HepG2 (cell line): ENCODE measurements around the gene PIF1. TPM values are rescaled to one million over a fixed set of nuclear protein-coding genes. Genes with fewer than 3 reads are reported as not detected.

ENCODE experiments used
- ATAC-seq: fragments of 200-7000 bp; cut with Tn5 transposase; 3 replicates; pipeline ENCODE4 v1.9.1; 2020; ENCODE audit warnings: mild to moderate bottlenecking, moderate library complexity
- BruUV-seq: library from RNA; stranded (reverse); fragments of 400-500 nt; replicated peaks from 2 replicates; lab custom pipeline; 2021; lab: Mats Ljungman, UMichigan
- CTCF ChIA-PET: fragments of 300-600 bp; formaldehyde crosslinking; extraction: SDS; loops from one replicate; lab custom pipeline; 2021; ENCODE audit warnings: low total read pairs, inconsistent platforms, low intra/inter-chr PET ratio; lab: Yijun Ruan, JAX
- POLR2A ChIA-PET: fragments of 350-600 bp; sonication (Branson Sonifier 250); formaldehyde crosslinking; loops from one replicate; lab custom pipeline; 2020; ENCODE audit warnings: antibody characterized with exemption, inconsistent platforms; lab: Yijun Ruan, JAX
- DNase-seq: peaks from one replicate; pipeline ENCODE4 v3.0.0-alpha.2; 2015; ENCODE audit warnings: low spot score
- FAIRE-seq: peaks from 3 replicates; lab custom pipeline; 2011; peaks lifted over from hg19 to GRCh38; lab: Jason Lieb, UNC
- H2AFZ ChIP-seq: one replicate; pipeline ENCODE4 v1.6.1; 2011; ENCODE audit warnings: low read length, inconsistent platforms
- H3K27ac ChIP-seq: fragments of 300-600 bp; 3 replicates; pipeline ENCODE4 v1.8.0; 2011; ENCODE audit warnings: mixed run types, mild to moderate bottlenecking, mixed read lengths, low read length, inconsistent platforms; ENCODE audit not compliant: insufficient read depth; ENCODE audit errors: extremely low read length
- H3K27me3 ChIP-seq, 2 experiments: fragments of 200-600 bp in 1 of 2; 2 replicates in 1 of 2; 3 replicates in 1 of 2; pipeline versions ENCODE4 v1.6.0 to v1.8.0; 2011; ENCODE audit warnings: low read length in 2 of 2, mild to moderate bottlenecking in 2 of 2, moderate library complexity in 2 of 2, inconsistent platforms in 1 of 2; ENCODE audit not compliant: insufficient read depth in 2 of 2, control insufficient read depth in 1 of 2
- H3K36me3 ChIP-seq, 2 experiments: fragments of 200-600 bp in 1 of 2; replicated peaks in 1 of 2; 2 replicates in 1 of 2; 3 replicates in 1 of 2; pipeline versions ENCODE4 v1.5.1 to v1.8.0; 2011; ENCODE audit warnings: low read length in 2 of 2, inconsistent platforms in 1 of 2; ENCODE audit not compliant: insufficient read depth in 2 of 2, control insufficient read depth in 1 of 2
- H3K4me1 ChIP-seq: 2 replicates; pipeline ENCODE4 v1.5.1; 2012; ENCODE audit warnings: low read length, inconsistent platforms; ENCODE audit not compliant: insufficient read depth
- H3K4me2 ChIP-seq: 2 replicates; pipeline ENCODE4 v1.6.0; 2011; ENCODE audit warnings: low read depth, low read length, inconsistent platforms
- H3K4me3 ChIP-seq, 3 experiments: fragments of 200-600 bp in 1 of 3; sonication (generic), shearing (Covaris generic) in 1 of 3; replicated peaks in 1 of 3; 2 replicates each; pipeline ENCODE4 v1.5.1; 2011 to 2016; ENCODE audit warnings: low read length in 3 of 3, inconsistent platforms in 2 of 3, low read depth in 2 of 3, mild to moderate bottlenecking in 2 of 3, control low read depth in 1 of 3, mixed read lengths in 1 of 3; ENCODE audit not compliant: insufficient read depth in 1 of 3
- H3K79me2 ChIP-seq: one replicate; pipeline ENCODE4 v1.6.1; 2011; ENCODE audit warnings: low read length, inconsistent platforms; ENCODE audit not compliant: insufficient read depth
- H3K9ac ChIP-seq: 2 replicates; pipeline ENCODE4 v1.6.0; 2011; ENCODE audit warnings: mild to moderate bottlenecking, low read depth, low read length, inconsistent platforms; ENCODE audit not compliant: insufficient read depth
- H3K9me3 ChIP-seq: 2 replicates; pipeline ENCODE4 v1.5.1; 2012; ENCODE audit warnings: mild to moderate bottlenecking, low read length
- H4K20me1 ChIP-seq: 2 replicates; pipeline ENCODE4 v1.6.0; 2011; ENCODE audit warnings: inconsistent platforms, mild to moderate bottlenecking, low read length, moderate library complexity; ENCODE audit not compliant: insufficient read depth
- GZF1 ChIP-seq: sonication (generic); formaldehyde crosslinking; IDR thresholded peaks from 2 replicates; pipeline ENCODE4 v1.5.1; 2020; ENCODE audit warnings: mild to moderate bottlenecking, missing genetic modification reagents
- JUN ChIP-seq: sonication (generic); formaldehyde crosslinking; IDR thresholded peaks from 2 replicates; pipeline ENCODE4 v1.4.0; 2020; ENCODE audit warnings: mild to moderate bottlenecking, missing genetic modification reagents
- KLF11 ChIP-seq: IDR thresholded peaks from 2 replicates; pipeline ENCODE4 v1.6.1; 2016; ENCODE audit warnings: missing compliant biosample characterization
- MAFK ChIP-seq, 2 experiments: IDR thresholded peaks in 1 of 2; conservative IDR thresholded peaks in 1 of 2; 2 replicates each; pipeline ENCODE4 v1.6.1; 2011; ENCODE audit warnings: improper control_type of control experiment in 2 of 2, low read length in 2 of 2
- MBNL3 ChIP-seq: fragments of 250-450 bp; sonication (Bioruptor Pico); conservative IDR thresholded peaks from 2 replicates; pipeline ENCODE4 v1.8.0; 2022; ENCODE audit warnings: mild to moderate bottlenecking, inconsistent platforms
- MXD3 ChIP-seq: IDR thresholded peaks from 2 replicates; pipeline ENCODE4 v1.6.1; 2016; ENCODE audit warnings: mild to moderate bottlenecking, missing biosample characterization, missing genetic modification reagents
- NFATC3 ChIP-seq: sonication (generic); formaldehyde crosslinking; IDR thresholded peaks from 2 replicates; pipeline ENCODE4 v1.5.1; 2020; ENCODE audit warnings: mild to moderate bottlenecking, missing genetic modification reagents
- NFKBIZ ChIP-seq: IDR thresholded peaks from 2 replicates; pipeline ENCODE4 v1.6.1; 2018; ENCODE audit warnings: missing genetic modification reagents, missing compliant biosample characterization
- SIX1 ChIP-seq: sonication (generic); formaldehyde crosslinking; IDR thresholded peaks from 2 replicates; pipeline ENCODE4 v1.4.0; 2020; ENCODE audit warnings: missing genetic modification reagents, borderline replicate concordance
- ZBTB8A ChIP-seq: sonication (generic); formaldehyde crosslinking; IDR thresholded peaks from 2 replicates; pipeline ENCODE4 v1.4.0; 2020; ENCODE audit warnings: mild to moderate bottlenecking, low read depth, missing genetic modification reagents, borderline replicate concordance
- ZNF674 ChIP-seq: sonication (generic); formaldehyde crosslinking; IDR thresholded peaks from 2 replicates; pipeline ENCODE4 v1.5.0; 2020; ENCODE audit warnings: low read depth, mild to moderate bottlenecking, missing genetic modification reagents
- WGBS: methylation state at CpG from one replicate; pipeline ENCODE4 v1.1.6; 2017; ENCODE audit warnings: low lambda C conversion rate; 5-methylcytosine and 5-hydroxymethylcytosine counted together
- in situ Hi-C: cut with HindIII; loops from 2 replicates; pipeline ENCODE4 v1.10.0; 2017; ENCODE audit warnings: low pct_unique_long_range_greater_than_20kb; ENCODE audit not compliant: extremely low pct_ligation_motif_present
- intact Hi-C: fragments of 100-400 bp; cut with micrococcal nuclease; formaldehyde crosslinking; loops from one replicate; pipeline ENCODE4 v1.10.0; 2022; ENCODE audit not compliant: unreplicated experiment
- polyA plus RNA-seq, 8 experiments: library from polyadenylated mRNA; depleted of rRNA in 3 of 8; stranded (reverse) in 7 of 8; unstranded in 1 of 8; fragments of >200 nt; fragmentation: Illumina TruSeq in 4 of 8; extraction: Trizol in 4 of 8; gene quantifications; 2 replicates each; pipeline versions ENCODE4 v1.2.1 to v1.2.3, GENCODE V29; 2011 to 2016; ENCODE audit warnings: low read depth in 4 of 8, missing spikeins in 1 of 8, mixed read lengths in 1 of 8; ENCODE audit not compliant: insufficient read depth in 1 of 8
- total RNA-seq, 5 experiments: library from RNA; depleted of rRNA; stranded (reverse); fragments of >200 nt; fragmentation: Illumina TruSeq; extraction: Trizol; gene quantifications; 2 replicates each; pipeline ENCODE4 v1.2.3, GENCODE V29; 2016; ENCODE audit warnings: low read depth in 1 of 5
- TF ChIP-seq, protein P1 (sequence below): IDR thresholded peaks from 2 replicates; pipeline ENCODE4 v1.6.1; 2018; ENCODE audit warnings: missing genetic modification reagents
- TF ChIP-seq, protein P2 (sequence below): sonication (generic); formaldehyde crosslinking; IDR thresholded peaks from 2 replicates; pipeline ENCODE4 v1.4.0; 2020; ENCODE audit warnings: missing genetic modification reagents

Gene PIF1
- total and polyA plus RNA-seq, 2 of the 13 experiments (the other 11 are each of a cell fraction or from before 2014, with no cell fraction given): 18.5 to 19.7 TPM

DNA sequence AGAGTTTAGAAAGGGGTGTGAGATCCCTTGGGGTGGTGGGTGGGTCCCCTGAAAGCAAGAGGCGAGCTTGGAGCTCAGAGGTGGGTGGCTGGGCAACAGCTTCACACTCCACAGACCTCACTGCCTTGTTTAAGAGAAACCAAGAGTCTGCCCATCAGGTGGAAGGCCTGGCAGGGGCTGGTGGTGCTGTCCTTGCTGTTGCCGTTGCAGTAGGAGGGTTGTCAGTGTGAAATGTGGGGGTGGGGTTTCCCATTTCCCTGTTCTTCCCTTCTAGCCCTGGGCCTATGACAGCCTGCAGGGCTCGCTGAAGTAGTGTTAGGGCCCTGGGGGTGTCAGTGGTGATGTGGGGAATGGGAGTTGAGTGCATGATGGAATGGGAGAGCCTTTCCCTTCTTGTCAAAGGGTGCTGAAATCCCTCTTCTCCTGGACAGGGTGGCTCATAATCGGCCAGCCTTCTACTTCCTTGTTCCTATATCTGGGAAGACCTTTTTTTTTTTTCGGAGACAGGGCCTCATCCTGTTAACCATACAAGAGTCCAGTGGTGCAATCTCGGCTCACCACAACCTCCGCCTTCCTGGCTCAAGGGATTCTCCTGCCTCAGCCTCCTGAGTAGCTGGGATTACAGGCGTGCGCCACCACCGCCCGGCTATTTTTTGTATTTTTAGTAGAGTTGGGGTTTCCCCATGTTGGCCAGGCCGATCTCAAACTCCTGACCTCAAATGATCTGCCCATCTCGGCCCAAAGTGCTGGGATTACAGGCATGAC, 20.6 kb upstream of the PIF1 start:
- TF ChIP-seq MXD3 (CRISPR knock-in tag) (no peak), NFATC3 (CRISPR knock-in tag) (no peak), JUN (no peak), GZF1 (CRISPR knock-in tag) (no peak), ZNF674 (CRISPR knock-in tag) (no peak), MAFK (conservative IDR thresholded peaks at IDR 0.05 in 1 of 2, IDR thresholded peaks at IDR 0.05 in 1 of 2; ENCODE audit: low read length in 2 of 2) (no peak), MBNL3 (CRISPR knock-in tag) (no peak), ZBTB8A (CRISPR knock-in tag) (no peak), SIX1 (CRISPR knock-in tag) (no peak), NFKBIZ (CRISPR knock-in tag) (no peak), KLF11 (no peak)
- TF ChIP-seq, protein P1, sequence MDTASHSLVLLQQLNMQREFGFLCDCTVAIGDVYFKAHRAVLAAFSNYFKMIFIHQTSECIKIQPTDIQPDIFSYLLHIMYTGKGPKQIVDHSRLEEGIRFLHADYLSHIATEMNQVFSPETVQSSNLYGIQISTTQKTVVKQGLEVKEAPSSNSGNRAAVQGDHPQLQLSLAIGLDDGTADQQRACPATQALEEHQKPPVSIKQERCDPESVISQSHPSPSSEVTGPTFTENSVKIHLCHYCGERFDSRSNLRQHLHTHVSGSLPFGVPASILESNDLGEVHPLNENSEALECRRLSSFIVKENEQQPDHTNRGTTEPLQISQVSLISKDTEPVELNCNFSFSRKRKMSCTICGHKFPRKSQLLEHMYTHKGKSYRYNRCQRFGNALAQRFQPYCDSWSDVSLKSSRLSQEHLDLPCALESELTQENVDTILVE (CRISPR knock-in tag): no peak
- TF ChIP-seq, protein P2, sequence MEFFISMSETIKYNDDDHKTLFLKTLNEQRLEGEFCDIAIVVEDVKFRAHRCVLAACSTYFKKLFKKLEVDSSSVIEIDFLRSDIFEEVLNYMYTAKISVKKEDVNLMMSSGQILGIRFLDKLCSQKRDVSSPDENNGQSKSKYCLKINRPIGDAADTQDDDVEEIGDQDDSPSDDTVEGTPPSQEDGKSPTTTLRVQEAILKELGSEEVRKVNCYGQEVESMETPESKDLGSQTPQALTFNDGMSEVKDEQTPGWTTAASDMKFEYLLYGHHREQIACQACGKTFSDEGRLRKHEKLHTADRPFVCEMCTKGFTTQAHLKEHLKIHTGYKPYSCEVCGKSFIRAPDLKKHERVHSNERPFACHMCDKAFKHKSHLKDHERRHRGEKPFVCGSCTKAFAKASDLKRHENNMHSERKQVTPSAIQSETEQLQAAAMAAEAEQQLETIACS (CRISPR knock-in tag): no peak
- Histone ChIP-seq H4K20me1 (no peaks in the 10 kb centered on the region), H3K27me3 (no peaks in the 10 kb centered on the region), H3K9me3 (no peaks in the 10 kb centered on the region), H3K79me2 (no peaks in the 10 kb centered on the region), H3K4me3 (no peak overlapping the region), H3K9ac (no peak overlapping the region), H2AFZ (no peak overlapping the region), H3K4me1 (peaks cover 61% of the 10 kb centered on the region), H3K36me3 (peaks cover 6 to 16% of the 10 kb centered on the region in 2 experiments; a peak in 3 of 5 replicates), H3K4me2 (no peak overlapping the region), H3K27ac (no peak overlapping the region)
- intact Hi-C loops (no loop called here), in situ Hi-C loops (no loop called here)
- WGBS: 92% methylated on average over 13 of the region's 13 CpGs
- BruUV-seq: no TSS peak
- POLR2A ChIA-PET: no interaction called here
- CTCF ChIA-PET: no interaction called here
- DNase-seq (no peak), FAIRE-seq (no peak), ATAC-seq (no peak)
